ENCODE measurements around the gene AFAP1. TPM values are rescaled to one million over a fixed set of nuclear protein-coding genes. Genes with fewer than 3 reads are reported as not detected.

AFAP1 gene
- total RNA-seq, 1 donor from 2014 or later: 0.24 TPM

DNA sequence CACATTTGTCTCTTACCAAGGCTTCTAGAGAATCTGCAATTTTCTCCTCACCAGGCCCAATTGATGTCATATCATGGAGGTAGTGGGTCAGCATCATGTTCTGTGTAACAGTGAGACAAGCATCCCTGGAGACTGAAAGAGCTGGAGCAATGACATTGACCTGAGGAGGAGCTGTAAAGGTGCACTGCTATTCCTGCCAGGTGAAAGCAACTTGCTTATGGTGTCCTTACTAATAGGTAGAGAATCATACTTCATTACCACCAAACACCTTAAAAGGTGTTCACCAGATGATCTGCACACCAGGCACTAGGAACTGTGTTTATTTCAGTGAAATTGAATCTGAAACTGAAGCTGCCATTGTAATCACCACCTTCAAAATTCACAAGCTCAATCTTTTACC is 188.7 kb downstream of the AFAP1 start:
- no peak for ATAC-seq (ENCODE audit: low read depth)
- no peaks in the 10 kb centered on the region for H3K36me3 Mint-ChIP-seq (ENCODE audit: low read depth)
- H3K27me3 Mint-ChIP-seq: peaks cover 4% of the 10 kb centered on the region
- DNase-seq: no peak
- intact Hi-C loops (cut with micrococcal nuclease): no loop called here
- H3K9me3 Mint-ChIP-seq: no peaks in the 10 kb centered on the region
- no peak overlapping the region for H3K4me3 Mint-ChIP-seq
- ChIA-PET POLR2A (no interaction called here), CTCF (interaction anchor here (1.4 kb wide), 1 partner anchor 53 kb away, joined by 5 read pairs; no protein-coding TSS in a partner anchor)
- TF ChIP-seq, protein P1, sequence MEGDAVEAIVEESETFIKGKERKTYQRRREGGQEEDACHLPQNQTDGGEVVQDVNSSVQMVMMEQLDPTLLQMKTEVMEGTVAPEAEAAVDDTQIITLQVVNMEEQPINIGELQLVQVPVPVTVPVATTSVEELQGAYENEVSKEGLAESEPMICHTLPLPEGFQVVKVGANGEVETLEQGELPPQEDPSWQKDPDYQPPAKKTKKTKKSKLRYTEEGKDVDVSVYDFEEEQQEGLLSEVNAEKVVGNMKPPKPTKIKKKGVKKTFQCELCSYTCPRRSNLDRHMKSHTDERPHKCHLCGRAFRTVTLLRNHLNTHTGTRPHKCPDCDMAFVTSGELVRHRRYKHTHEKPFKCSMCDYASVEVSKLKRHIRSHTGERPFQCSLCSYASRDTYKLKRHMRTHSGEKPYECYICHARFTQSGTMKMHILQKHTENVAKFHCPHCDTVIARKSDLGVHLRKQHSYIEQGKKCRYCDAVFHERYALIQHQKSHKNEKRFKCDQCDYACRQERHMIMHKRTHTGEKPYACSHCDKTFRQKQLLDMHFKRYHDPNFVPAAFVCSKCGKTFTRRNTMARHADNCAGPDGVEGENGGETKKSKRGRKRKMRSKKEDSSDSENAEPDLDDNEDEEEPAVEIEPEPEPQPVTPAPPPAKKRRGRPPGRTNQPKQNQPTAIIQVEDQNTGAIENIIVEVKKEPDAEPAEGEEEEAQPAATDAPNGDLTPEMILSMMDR (IDR thresholded peaks at IDR 0.05): no peak
- no peaks in the 10 kb centered on the region for H3K4me1 Mint-ChIP-seq
- H3K27ac Mint-ChIP-seq: no peak overlapping the region

DNA sequence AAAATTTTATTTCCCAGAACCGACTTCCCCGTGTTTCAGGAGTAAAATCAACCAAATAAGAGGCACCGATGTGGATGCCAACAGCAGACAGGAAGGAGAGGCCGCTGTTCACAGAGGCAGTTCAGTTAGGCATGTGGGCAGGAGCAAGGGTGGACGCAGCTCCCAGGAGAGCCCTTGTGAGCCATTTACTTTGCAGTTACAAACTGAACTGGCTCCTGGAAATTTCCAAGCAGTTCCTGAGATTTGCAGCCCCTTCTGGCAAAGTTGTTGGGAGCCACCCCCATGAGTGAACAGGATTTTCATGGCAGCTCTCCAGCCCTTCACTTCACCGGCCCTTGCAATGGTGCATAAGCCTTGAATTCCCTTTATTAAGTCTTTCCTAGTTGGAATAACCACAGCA is 189.1 kb downstream of the AFAP1 start:
- Mint-ChIP-seq H3K9me3 (no peaks in the 10 kb centered on the region), H3K4me1 (no peaks in the 10 kb centered on the region), H3K27ac (no peak overlapping the region), H3K36me3 (ENCODE audit: low read depth) (no peaks in the 10 kb centered on the region), H3K4me3 (no peak overlapping the region), H3K27me3 (peaks cover 4% of the 10 kb centered on the region)
- ChIA-PET CTCF (interaction anchor here (1.4 kb wide), 1 partner anchor 54 kb away, joined by 5 read pairs; no protein-coding TSS in a partner anchor), POLR2A (no interaction called here)
- TF ChIP-seq, protein P1 (IDR thresholded peaks at IDR 0.05): no peak
- intact Hi-C loops (cut with micrococcal nuclease): no loop called here
- ATAC-seq (ENCODE audit: low read depth) (no peak), DNase-seq (no peak)

DNA sequence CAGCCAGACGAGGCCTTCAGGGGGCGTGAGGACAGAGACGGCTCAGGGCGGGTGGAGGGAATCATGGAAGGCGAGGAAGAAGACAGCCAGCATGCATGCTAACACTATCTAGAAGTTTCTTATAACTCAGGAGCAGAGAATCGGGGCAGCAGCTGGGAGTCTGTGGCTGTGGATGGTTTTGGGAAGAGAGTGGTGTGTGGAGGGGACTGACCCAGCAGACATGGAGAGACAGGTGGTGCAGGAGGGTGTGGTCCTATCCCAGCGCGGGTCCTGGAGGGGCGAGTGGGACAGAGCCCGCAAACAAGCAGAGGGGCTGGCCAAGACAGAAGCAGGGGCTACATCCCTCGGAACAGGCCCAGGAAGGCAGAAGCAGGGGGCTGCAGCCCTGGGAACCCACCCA is 192.1 kb downstream of the AFAP1 start:
- Mint-ChIP-seq H3K9me3 (no peaks in the 10 kb centered on the region), H3K4me1 (no peaks in the 10 kb centered on the region), H3K27ac (no peak overlapping the region), H3K4me3 (no peak overlapping the region), H3K36me3 (ENCODE audit: low read depth) (no peaks in the 10 kb centered on the region), H3K27me3 (no peaks in the 10 kb centered on the region)
- no peak for ATAC-seq (ENCODE audit: low read depth)
- intact Hi-C loops (cut with micrococcal nuclease): no loop called here
- CTCF ChIA-PET: no interaction called here
- TF ChIP-seq, protein P1 (IDR thresholded peaks at IDR 0.05): no peak
- POLR2A ChIA-PET: no interaction called here
- no peak for DNase-seq

DNA sequence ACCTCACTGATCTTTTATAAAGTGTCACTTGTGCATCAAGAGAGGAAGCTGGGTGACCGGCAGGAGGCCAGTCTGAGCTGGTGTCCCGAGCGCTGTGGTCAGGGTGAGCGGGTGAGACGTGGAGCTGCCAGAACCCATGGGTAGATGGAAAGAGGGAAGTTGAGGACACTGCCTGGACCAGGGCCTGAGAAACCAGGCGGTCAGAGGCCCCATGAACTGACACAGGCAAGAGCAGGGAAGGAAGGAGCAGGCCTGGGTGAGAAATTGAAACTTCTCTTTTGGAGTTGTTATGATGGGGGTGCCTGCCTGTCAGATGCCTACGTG is 192.6 kb downstream of the AFAP1 start:
- CTCF ChIA-PET: no interaction called here
- DNase-seq (no peak), ATAC-seq (ENCODE audit: low read depth) (no peak)
- Mint-ChIP-seq H3K36me3 (ENCODE audit: low read depth) (no peaks in the 10 kb centered on the region), H3K4me3 (no peak overlapping the region), H3K9me3 (no peaks in the 10 kb centered on the region), H3K27me3 (no peaks in the 10 kb centered on the region), H3K4me1 (no peaks in the 10 kb centered on the region), H3K27ac (no peak overlapping the region)
- POLR2A ChIA-PET: no interaction called here
- intact Hi-C loops (cut with micrococcal nuclease): no loop called here
- TF ChIP-seq, protein P1 (IDR thresholded peaks at IDR 0.05): no peak

DNA sequence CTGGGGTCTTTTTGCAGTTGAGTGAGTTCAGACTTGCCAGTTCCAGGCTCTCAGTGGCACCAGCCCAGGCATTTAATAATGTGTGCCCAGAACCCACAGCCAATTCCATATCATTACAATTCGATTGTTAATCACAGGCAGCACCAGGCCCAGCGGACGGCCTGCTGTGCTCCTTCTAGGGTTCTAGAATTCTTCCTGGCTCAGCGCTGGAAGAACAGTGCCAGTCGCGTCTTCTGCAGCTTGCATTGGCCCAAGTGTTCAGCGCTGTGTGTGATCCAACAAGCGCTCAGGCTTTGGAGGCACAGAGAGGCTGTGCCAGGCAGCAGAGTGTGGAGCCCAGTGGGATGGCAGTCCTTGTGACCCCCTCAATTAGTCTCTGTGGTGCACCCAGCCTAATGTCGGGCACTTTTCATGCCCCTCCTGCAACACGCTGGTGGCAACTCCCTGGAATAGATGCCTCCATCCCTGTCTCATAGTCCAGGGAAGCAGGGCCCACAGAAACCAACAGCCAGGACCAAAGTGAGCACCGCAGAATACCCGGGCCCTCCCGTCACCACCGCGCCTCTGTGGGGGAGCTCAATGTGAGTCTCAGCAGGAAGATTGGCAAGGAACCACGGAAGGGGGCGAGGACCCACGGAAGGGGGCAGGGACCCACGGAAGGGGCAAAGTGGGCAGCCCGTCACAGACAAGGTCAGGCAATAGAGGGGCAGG is 193.2 kb downstream of the AFAP1 start:
- no peaks in the 10 kb centered on the region for H3K9me3 Mint-ChIP-seq
- DNase-seq (no peak), ATAC-seq (ENCODE audit: low read depth) (no peak)
- TF ChIP-seq, protein P1 (IDR thresholded peaks at IDR 0.05): no peak
- H3K4me1 Mint-ChIP-seq: no peaks in the 10 kb centered on the region
- intact Hi-C loops (cut with micrococcal nuclease): no loop called here
- H3K27me3 Mint-ChIP-seq: no peaks in the 10 kb centered on the region
- POLR2A ChIA-PET: no interaction called here
- no peak overlapping the region for H3K27ac Mint-ChIP-seq
- H3K36me3 Mint-ChIP-seq (ENCODE audit: low read depth): no peaks in the 10 kb centered on the region
- H3K4me3 Mint-ChIP-seq: no peak overlapping the region
- CTCF ChIA-PET: no interaction called here
